ENCODE data around the gene SYT3. TPM values are rescaled to one million over a fixed set of nuclear protein-coding genes. Genes with fewer than 3 reads are reported as not detected.

Gene SYT3
- polyA plus RNA-seq, 1 donor from 2014 or later: 14.8 TPM

DNA sequence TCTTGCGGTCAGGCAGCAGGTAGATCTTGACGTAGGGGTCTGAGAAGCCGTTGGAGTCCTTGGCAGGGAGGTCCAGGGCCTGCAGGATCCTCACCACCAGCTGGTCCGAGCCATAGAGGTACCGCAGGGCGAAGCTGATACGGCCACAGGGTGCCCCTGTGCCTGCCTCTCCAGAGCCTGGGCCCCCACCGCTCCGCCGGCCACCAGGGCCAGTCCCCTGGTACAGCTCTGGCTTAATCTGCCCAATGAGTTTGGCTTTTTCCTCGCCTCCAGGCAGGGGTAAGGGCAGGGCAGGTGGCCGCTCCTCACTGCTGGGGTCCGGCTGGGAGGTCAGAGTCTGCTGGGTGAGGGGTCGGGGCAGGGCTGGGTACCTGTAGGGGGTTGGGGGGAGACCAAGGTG lies 9.9 kb downstream of the SYT3 start:
- Histone ChIP-seq H4K20me1 (ENCODE audit: insufficient read depth) (no peaks in the 10 kb centered on the region), H3K4me2 (ENCODE audit: low read length) (no peak overlapping the region), H3K79me2 (replicated peaks; ENCODE audit: insufficient read depth, low read length) (no peaks in the 10 kb centered on the region), H2AFZ (ENCODE audit: low read depth, low read length) (no peak overlapping the region), H3F3A (ENCODE audit: insufficient read depth, low read length, poor library complexity, severe bottlenecking) (no peaks in the 10 kb centered on the region), H3K4me3 (ENCODE audit: low read length) (no peak overlapping the region), H3K9ac (ENCODE audit: low read length) (no peak overlapping the region), H3K27me3 (ENCODE audit: insufficient read depth, low read depth, low read length) (no peaks in the 10 kb centered on the region), H3K27ac (ENCODE audit: low read length) (no peak overlapping the region), H3K36me3 (ENCODE audit: insufficient read depth, low read length) (no peaks in the 10 kb centered on the region), H3K9me2 (ENCODE audit: insufficient read depth, low read length) (no peaks in the 10 kb centered on the region), H3K9me3 (ENCODE audit: low read length) (peaks cover 4% of the 10 kb centered on the region)
- TF ChIP-seq EP300 (conservative IDR thresholded peaks at IDR 0.05; ENCODE audit: poor library complexity, severe bottlenecking) (no peak), SMC3 (conservative IDR thresholded peaks at IDR 0.05; ENCODE audit: poor library complexity) (no peak), EZH2 (IDR thresholded peaks at IDR 0.05; ENCODE audit: borderline replicate concordance, insufficient read depth, low read length, poor library complexity, severe bottlenecking) (no peak), MXI1 (conservative IDR thresholded peaks at IDR 0.05; ENCODE audit: poor library complexity, severe bottlenecking) (no peak), POLR2AphosphoS5 (IDR thresholded peaks at IDR 0.05) (no peak), RAD21 (conservative IDR thresholded peaks at IDR 0.05) (no peak), TAF1 (IDR thresholded peaks at IDR 0.05; ENCODE audit: low read depth) (no peak)
- TF ChIP-seq, protein P1, sequence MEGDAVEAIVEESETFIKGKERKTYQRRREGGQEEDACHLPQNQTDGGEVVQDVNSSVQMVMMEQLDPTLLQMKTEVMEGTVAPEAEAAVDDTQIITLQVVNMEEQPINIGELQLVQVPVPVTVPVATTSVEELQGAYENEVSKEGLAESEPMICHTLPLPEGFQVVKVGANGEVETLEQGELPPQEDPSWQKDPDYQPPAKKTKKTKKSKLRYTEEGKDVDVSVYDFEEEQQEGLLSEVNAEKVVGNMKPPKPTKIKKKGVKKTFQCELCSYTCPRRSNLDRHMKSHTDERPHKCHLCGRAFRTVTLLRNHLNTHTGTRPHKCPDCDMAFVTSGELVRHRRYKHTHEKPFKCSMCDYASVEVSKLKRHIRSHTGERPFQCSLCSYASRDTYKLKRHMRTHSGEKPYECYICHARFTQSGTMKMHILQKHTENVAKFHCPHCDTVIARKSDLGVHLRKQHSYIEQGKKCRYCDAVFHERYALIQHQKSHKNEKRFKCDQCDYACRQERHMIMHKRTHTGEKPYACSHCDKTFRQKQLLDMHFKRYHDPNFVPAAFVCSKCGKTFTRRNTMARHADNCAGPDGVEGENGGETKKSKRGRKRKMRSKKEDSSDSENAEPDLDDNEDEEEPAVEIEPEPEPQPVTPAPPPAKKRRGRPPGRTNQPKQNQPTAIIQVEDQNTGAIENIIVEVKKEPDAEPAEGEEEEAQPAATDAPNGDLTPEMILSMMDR (IDR thresholded peaks at IDR 0.05; ENCODE audit: poor library complexity, severe bottlenecking): no peak
- TF ChIP-seq, protein P2, sequence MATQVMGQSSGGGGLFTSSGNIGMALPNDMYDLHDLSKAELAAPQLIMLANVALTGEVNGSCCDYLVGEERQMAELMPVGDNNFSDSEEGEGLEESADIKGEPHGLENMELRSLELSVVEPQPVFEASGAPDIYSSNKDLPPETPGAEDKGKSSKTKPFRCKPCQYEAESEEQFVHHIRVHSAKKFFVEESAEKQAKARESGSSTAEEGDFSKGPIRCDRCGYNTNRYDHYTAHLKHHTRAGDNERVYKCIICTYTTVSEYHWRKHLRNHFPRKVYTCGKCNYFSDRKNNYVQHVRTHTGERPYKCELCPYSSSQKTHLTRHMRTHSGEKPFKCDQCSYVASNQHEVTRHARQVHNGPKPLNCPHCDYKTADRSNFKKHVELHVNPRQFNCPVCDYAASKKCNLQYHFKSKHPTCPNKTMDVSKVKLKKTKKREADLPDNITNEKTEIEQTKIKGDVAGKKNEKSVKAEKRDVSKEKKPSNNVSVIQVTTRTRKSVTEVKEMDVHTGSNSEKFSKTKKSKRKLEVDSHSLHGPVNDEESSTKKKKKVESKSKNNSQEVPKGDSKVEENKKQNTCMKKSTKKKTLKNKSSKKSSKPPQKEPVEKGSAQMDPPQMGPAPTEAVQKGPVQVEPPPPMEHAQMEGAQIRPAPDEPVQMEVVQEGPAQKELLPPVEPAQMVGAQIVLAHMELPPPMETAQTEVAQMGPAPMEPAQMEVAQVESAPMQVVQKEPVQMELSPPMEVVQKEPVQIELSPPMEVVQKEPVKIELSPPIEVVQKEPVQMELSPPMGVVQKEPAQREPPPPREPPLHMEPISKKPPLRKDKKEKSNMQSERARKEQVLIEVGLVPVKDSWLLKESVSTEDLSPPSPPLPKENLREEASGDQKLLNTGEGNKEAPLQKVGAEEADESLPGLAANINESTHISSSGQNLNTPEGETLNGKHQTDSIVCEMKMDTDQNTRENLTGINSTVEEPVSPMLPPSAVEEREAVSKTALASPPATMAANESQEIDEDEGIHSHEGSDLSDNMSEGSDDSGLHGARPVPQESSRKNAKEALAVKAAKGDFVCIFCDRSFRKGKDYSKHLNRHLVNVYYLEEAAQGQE (IDR thresholded peaks at IDR 0.05; ENCODE audit: borderline replicate concordance): no peak

DNA sequence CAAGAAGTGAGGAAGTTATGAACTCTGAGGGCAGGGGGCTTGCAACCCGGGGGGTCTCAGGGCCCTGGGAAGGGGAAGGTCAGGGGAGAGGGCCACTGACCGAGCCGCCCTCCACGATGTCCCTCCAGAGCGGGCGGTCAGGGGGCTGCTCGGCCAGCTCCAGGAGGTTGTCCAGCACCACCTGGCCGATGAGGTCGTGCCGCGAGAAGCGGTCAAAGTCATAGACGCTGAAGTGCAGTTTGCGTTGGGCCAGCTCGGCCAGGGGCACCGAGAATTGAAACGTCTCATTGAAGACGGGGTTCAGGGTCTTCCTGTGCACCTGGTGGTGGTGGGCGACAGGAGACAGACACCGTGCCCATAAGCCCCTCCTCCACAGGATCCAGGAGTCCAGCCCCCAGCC lies 10.5 kb downstream of the SYT3 start:
- Histone ChIP-seq H3K79me2 (replicated peaks; ENCODE audit: insufficient read depth, low read length) (no peaks in the 10 kb centered on the region), H3F3A (ENCODE audit: insufficient read depth, low read length, poor library complexity, severe bottlenecking) (no peaks in the 10 kb centered on the region), H2AFZ (ENCODE audit: low read depth, low read length) (no peak overlapping the region), H3K9me3 (ENCODE audit: low read length) (peaks cover 2% of the 10 kb centered on the region), H3K9me2 (ENCODE audit: insufficient read depth, low read length) (no peaks in the 10 kb centered on the region), H3K27ac (ENCODE audit: low read length) (no peak overlapping the region), H4K20me1 (ENCODE audit: insufficient read depth) (no peaks in the 10 kb centered on the region), H3K4me2 (ENCODE audit: low read length) (no peak overlapping the region), H3K4me3 (ENCODE audit: low read length) (no peak overlapping the region), H3K36me3 (ENCODE audit: insufficient read depth, low read length) (no peaks in the 10 kb centered on the region), H3K9ac (ENCODE audit: low read length) (no peak overlapping the region), H3K27me3 (ENCODE audit: insufficient read depth, low read depth, low read length) (no peaks in the 10 kb centered on the region)
- TF ChIP-seq POLR2AphosphoS5 (IDR thresholded peaks at IDR 0.05) (no peak), TAF1 (IDR thresholded peaks at IDR 0.05; ENCODE audit: low read depth) (no peak), MXI1 (conservative IDR thresholded peaks at IDR 0.05; ENCODE audit: poor library complexity, severe bottlenecking) (no peak), EZH2 (IDR thresholded peaks at IDR 0.05; ENCODE audit: borderline replicate concordance, insufficient read depth, low read length, poor library complexity, severe bottlenecking) (no peak), EP300 (conservative IDR thresholded peaks at IDR 0.05; ENCODE audit: poor library complexity, severe bottlenecking) (no peak), SMC3 (conservative IDR thresholded peaks at IDR 0.05; ENCODE audit: poor library complexity) (no peak), RAD21 (conservative IDR thresholded peaks at IDR 0.05) (no peak)
- TF ChIP-seq, protein P1 (IDR thresholded peaks at IDR 0.05; ENCODE audit: poor library complexity, severe bottlenecking): no peak
- TF ChIP-seq, protein P2 (IDR thresholded peaks at IDR 0.05; ENCODE audit: borderline replicate concordance): no peak
